GM18519 (cell line): ENCODE results near the gene IFT22.
"Not testable (repeated sequence)": the region's sequence is repeated elsewhere in the genome, so short reads cannot be mapped to it uniquely, and the experiment has no call there.

Experiments used
- ATAC-seq: cut with Tn5 transposase; IDR thresholded peaks from one replicate; pipeline ENCODE4 v1.9.1; 2021; ENCODE audit warnings: mild to moderate bottlenecking, moderate library complexity; ENCODE audit not compliant: unreplicated experiment, low FRiP score

The IFT22 gene

GRCh38 chr7:101321491-101322401 is at the start of gene IFT22:
Gene IFT22 (minus strand): TSS chr7:101321812. CDS start chr7:101321709, 103 bp downstream.
- peak; percentile 79 for ATAC-seq

DNA sequence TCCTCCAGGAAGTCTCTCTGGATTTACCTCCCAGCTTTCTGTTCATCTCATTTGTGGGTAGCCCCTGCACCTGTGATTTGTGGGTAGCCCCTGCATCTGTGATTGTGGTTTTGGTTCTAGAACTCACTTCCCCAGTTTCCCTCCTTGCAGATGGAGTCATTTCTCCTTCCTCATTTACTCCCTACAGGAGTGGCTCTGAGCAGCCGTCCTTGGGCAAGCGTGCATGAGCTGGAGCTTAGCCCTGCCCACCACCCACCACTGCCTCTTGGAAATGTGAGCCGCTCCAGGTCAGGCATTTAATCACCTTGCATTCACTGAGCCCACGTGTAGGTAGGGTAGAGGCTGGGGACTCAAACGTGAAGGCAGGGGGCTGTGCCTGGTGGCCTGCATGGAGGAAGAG is 49.2 kb upstream of the IFT22 start:
- no peak for ATAC-seq

- no peak for ATAC-seq
Measured at GRCh38 chr7:101368422-101369165, 47.0 kb upstream of the IFT22 start.

- ATAC-seq = no peak
Measured at GRCh38 chr7:101367676-101368075, 46.1 kb upstream of the IFT22 start.

GRCh38 chr7:101365956-101366355 is 44.3 kb upstream of the IFT22 start:
- no peak for ATAC-seq

DNA sequence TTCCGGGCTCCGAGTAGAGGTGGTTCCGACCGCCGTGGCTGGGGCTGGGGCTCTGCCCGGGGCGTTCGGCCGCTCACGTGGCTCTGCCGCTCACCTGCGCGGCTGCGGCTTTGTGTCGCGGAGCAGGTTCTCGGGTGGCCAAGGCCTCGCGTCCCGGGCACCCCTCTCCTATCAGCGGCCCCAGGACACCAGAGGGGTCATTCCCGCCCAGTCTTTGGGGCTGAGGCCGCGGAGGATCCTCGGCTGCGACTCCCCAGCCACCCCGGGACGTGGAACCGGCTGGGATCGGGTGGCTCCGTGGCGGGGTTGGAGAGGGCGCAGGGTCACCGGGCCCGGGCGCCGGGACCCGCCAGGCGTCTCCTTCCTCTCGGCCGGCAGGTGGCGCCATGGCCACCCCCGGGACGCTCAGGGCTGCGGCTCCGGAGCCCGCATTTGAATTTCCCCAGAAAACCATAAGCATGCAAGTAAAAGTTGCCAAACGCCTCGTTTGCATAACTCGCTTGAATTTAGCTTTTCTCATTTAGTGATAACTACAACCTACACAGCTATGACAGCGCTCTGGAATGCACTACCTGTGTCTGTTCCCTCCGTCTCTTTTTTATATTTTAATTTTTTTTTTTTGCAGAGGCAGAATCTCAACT is 42.2 kb upstream of the IFT22 start:
- no peak for ATAC-seq

DNA sequence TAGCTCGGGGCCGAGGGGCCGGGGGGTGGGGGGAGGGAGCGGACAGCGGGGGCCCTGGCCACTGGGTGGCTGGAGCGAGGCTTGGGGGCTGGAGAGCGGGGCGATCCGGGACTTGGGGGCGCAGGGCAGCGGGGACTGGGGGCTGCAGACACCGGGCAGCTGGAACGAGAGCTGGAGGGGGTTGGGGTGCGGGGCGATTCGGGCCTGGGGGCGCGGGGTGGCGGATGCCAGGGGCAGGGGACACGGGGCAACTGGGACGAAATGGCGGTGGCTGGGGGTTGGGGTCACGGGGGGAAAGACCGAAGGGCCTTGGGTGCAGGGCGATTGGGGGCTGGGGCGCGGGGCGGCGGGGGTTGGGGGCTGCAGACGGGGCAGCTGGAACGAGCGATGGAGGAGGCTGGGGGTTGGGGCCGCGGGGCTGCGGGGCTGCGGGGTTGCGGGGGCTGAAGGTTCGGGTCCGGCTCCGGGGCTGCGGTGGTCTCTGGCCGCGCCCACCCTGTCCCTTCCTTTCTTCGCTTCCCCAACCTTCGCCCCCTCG is 41.7 kb upstream of the IFT22 start:
- no peak for ATAC-seq

DNA sequence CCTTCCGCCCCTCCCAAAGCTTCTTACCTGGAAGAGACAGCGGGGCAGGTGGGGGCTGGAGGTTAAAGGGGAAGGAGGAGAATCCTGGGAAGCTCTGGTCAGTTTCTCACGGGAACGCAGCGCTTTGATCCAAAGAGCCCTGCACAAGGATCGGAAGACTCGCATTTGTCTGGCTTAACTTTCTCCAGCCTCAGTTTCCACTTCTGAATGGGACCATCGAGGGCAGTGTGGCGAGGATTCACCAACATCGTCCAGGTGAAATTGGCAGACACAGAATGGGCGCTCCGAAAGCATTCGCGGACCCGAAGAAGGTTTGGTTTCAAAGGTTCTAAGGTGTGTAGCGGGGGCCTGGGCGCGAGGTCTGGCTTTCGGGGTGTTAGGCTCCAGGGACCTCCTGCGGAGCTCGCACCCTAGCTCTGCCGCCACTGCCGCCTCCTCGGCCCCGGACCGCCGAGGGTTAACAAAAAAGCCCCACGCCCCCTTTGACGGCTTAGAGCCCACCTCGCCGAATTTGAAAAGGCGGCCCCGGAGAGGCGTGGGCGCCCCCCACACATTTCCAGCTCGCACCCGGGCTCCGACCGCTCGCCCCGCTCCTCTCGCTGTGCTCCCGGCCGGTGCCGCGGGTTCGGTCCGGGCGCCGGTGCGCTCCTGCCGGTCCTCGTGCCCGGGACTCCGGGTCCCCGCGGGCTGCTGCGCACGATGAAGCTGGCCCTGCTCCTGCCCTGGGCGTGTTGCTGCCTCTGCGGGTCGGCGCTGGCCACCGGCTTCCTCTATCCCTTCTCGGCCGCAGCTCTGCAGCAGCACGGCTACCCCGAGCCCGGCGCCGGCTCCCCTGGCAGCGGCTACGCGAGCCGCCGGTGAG is 41.0 kb upstream of the IFT22 start, which contains the start of gene COL26A1:
Gene COL26A1 (plus strand): TSS at position 542 of the 862 bp plus-strand sequence. CDS start 158 bp downstream, at position 700.
- ATAC-seq = no peak

GRCh38 chr7:101357433-101357832 is 35.8 kb upstream of the IFT22 start:
- no peak for ATAC-seq

GRCh38 chr7:101352920-101353308 is 31.3 kb upstream of the IFT22 start:
- ATAC-seq = no peak

- not testable (repeated sequence) for ATAC-seq
Measured at GRCh38 chr7:101349300-101349699, 27.7 kb upstream of the IFT22 start.

DNA sequence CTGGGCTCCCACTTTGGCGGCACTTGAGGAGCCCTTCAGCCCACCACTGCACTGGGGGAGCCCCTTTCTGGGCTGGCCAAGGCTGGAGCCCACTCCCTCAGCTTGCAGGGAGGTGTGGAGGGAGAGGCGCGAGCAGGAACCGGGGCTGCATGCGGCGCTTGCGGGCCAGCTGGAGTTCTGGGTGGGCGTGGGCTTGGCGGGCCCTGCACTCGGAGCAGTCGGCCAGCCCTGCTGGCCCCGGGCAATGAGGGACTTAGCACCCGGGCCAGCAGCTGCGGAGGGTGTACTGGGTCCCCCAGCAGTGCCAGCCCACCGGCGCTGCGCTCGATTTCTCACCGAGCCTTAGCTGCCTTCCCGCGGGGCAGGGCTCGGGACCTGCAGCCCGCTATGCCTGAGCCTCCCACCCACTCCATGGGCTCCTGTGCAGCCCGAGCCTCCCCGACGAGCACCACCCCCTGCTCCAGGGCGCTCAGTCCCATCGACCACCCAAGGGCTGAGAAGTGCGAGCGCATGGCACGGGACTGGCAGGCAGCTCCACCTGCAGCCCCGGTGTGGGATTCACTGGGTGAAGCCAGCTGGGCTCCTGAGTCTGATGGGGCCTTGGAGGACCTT is 26.9 kb upstream of the IFT22 start:
- not testable (repeated sequence) for ATAC-seq

DNA sequence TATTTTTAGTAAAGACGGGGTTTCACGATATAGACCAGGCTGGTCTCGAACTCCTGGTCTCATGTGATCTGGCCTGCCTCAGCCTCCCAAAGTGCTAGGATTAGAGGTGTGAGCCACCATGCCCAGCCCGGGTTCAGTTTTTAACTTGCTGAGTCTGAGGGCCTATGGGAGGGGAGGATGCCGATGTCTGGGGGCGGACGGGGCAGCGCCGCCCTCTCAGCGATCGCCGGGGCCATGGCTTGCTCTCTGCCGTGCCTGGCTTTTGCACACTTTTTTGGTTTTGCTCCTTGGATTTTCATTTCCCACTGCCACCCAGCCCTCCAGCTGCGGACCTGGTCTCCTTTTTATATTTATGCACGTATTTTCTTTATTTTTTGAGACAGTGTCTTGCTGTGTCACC is 25.9 kb upstream of the IFT22 start:
- no peak for ATAC-seq

- no peak for ATAC-seq
Measured at GRCh38 chr7:101342892-101343291, 21.3 kb upstream of the IFT22 start.

GRCh38 chr7:101340379-101340778 is 18.8 kb upstream of the IFT22 start:
- ATAC-seq = no peak

DNA sequence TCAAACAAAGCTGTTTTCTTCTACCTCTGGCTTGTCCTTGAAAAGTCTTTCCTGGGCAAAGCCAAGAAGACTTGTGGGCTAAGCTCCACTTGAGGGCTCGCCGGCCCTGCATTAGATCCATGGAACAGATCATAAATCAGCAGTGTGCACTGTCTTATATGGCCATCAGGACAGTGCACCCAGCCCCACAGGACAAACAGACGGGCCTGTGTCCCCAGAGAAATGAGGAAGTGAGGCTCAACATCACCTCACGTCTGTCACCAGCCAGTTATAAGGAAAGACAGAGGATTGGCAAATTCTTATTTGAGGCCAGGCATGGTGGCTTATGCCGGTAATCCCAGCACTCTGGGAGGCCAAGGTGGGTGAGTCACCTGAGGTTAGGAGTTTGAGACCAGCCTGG is 12.3 kb upstream of the IFT22 start:
- no peak for ATAC-seq

DNA sequence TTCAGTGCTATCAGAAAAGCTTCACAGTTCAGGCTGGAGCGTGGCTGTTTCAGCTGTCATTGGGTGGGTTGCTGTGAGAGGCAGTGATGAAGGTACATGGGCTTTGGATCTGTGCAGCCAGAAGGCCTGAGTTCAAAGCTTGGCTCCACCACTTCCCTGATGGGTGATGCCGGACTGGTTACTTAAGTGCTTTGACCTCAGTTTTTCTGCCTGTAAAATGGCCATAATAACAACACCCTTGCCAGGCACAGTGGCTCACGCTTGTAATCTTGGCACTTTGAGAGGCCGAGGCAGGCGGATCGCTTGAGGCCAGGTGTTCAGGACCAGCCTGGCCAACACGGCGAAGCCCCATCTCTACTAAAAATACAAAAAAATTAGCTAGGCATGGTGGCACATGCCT is 10.4 kb upstream of the IFT22 start:
- no peak for ATAC-seq

- ATAC-seq = no peak
Measured at GRCh38 chr7:101330011-101330484, 8.4 kb upstream of the IFT22 start.

GRCh38 chr7:101328159-101328558 is 6.5 kb upstream of the IFT22 start:
- no peak for ATAC-seq
